ENCODE results near the gene TSPAN18. TPM values are rescaled to one million over a fixed set of nuclear protein-coding genes. Genes with fewer than 3 reads are reported as not detected.

The TSPAN18 gene
- total RNA-seq, 1 donor from 2014 or later = 717 TPM

GRCh38 chr11:44927174-44927661, 200.5 kb downstream of the TSPAN18 start:
- Mint-ChIP-seq H3K4me1 (ENCODE audit: unreplicated experiment) (peaks cover 22% of the 10 kb centered on the region), H3K9me3 (ENCODE audit: unreplicated experiment) (no peaks in the 10 kb centered on the region), H3K4me3 (ENCODE audit: unreplicated experiment) (peak overlapping the region; percentile 51), H3K27me3 (ENCODE audit: unreplicated experiment) (peaks cover 69% of the 10 kb centered on the region), H3K36me3 (ENCODE audit: low read depth, unreplicated experiment) (peaks cover 32% of the 10 kb centered on the region), H3K27ac (ENCODE audit: unreplicated experiment) (no peak overlapping the region)
- DNase-seq (ENCODE audit: low spot score) = peak; percentile 78
- peak; percentile 83 for TF ChIP-seq CTCF (IDR thresholded peaks at IDR 0.05; ENCODE audit: unreplicated experiment)

DNA sequence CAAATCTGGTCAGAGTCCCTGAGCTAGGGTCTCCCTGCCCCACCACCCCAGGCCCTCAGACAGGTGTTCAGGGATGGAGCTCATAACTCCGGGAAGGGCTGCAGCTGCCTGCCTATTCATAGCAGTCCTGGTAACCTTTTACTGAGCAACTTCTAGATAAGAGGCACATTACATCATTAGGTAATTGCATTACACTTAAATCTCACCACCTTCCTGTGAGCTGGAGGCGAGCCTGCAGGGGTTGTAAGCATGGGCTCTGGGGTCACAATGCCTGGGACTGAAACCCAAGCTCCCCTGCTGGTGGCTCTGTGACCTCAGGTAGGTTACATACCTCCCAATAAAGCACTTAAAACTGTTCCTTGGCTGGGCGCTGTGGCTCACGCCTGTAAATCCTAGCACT, 201.4 kb downstream of the TSPAN18 start:
- TF ChIP-seq CTCF (IDR thresholded peaks at IDR 0.05; ENCODE audit: unreplicated experiment) = no peak
- peaks cover 22% of the 10 kb centered on the region for H3K4me1 Mint-ChIP-seq (ENCODE audit: unreplicated experiment)
- H3K4me3 Mint-ChIP-seq (ENCODE audit: unreplicated experiment) = no peak overlapping the region
- no peaks in the 10 kb centered on the region for H3K9me3 Mint-ChIP-seq (ENCODE audit: unreplicated experiment)
- peaks cover 68% of the 10 kb centered on the region for H3K27me3 Mint-ChIP-seq (ENCODE audit: unreplicated experiment)
- peak overlapping the region; percentile 18 for H3K27ac Mint-ChIP-seq (ENCODE audit: unreplicated experiment)
- DNase-seq (ENCODE audit: low spot score) = no peak
- H3K36me3 Mint-ChIP-seq (ENCODE audit: low read depth, unreplicated experiment) = peaks cover 34% of the 10 kb centered on the region

DNA sequence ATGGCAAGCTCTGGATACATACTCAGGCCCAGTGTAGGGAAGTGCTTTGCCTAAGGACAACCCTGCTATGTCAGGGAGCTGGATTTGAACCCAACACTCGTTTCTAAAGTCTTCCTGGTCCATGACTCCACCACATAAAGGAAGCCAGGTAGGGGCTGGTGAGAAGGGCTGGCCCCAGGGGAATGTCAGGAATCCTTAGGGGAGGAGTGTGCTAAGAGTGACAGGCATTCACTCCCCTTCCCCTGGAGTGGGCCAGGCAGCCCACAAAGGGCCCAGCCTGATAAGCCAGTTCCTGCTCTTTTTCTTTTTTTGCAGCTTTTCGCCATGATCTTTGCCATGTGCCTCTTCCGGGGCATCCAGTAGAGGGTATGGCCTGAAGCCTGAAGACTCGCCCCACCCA, 202.1 kb downstream of the TSPAN18 start:
- peaks cover 68% of the 10 kb centered on the region for H3K27me3 Mint-ChIP-seq (ENCODE audit: unreplicated experiment)
- no peak for TF ChIP-seq CTCF (IDR thresholded peaks at IDR 0.05; ENCODE audit: unreplicated experiment)

GRCh38 chr11:44930588-44931302, 204.0 kb downstream of the TSPAN18 start:
- H3K27me3 Mint-ChIP-seq (ENCODE audit: unreplicated experiment) = peaks cover 71% of the 10 kb centered on the region
- H3K9me3 Mint-ChIP-seq (ENCODE audit: unreplicated experiment) = no peaks in the 10 kb centered on the region
- no peak for DNase-seq (ENCODE audit: low spot score)
- H3K27ac Mint-ChIP-seq (ENCODE audit: unreplicated experiment) = peak overlapping the region; percentile 84
- H3K36me3 Mint-ChIP-seq (ENCODE audit: low read depth, unreplicated experiment) = peaks cover 44% of the 10 kb centered on the region
- TF ChIP-seq CTCF (IDR thresholded peaks at IDR 0.05; ENCODE audit: unreplicated experiment) = no peak
- H3K4me1 Mint-ChIP-seq (ENCODE audit: unreplicated experiment) = peaks cover 23% of the 10 kb centered on the region
- peak overlapping the region; percentile 82 for H3K4me3 Mint-ChIP-seq (ENCODE audit: unreplicated experiment)

More for the DNA sequence above, 202.1 kb downstream of the TSPAN18 start:
- peaks cover 34% of the 10 kb centered on the region for H3K36me3 Mint-ChIP-seq (ENCODE audit: low read depth, unreplicated experiment)
- no peak for DNase-seq (ENCODE audit: low spot score)
- no peaks in the 10 kb centered on the region for H3K9me3 Mint-ChIP-seq (ENCODE audit: unreplicated experiment)
- H3K4me3 Mint-ChIP-seq (ENCODE audit: unreplicated experiment) = no peak overlapping the region
- H3K4me1 Mint-ChIP-seq (ENCODE audit: unreplicated experiment) = peaks cover 22% of the 10 kb centered on the region
- H3K27ac Mint-ChIP-seq (ENCODE audit: unreplicated experiment) = no peak overlapping the region

DNA sequence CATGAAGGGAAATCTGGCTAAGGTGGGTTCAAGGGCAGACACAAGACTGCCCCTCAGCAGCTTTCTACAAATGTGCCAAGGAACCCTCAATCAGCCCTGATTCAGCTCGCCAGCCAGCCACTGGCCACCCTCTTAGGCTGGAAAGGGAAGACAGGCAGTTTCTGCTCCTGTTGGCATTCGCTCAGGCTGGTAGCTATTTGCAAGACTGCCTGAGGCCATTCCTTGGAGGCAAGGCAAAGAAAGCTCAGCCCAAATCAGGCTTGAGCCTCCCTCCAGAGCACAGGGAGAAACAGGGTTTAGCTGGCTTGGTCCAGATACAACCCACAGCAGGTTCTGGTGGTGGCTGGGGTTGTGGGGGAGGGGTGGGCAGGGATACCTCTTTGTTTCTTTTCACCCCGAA, 204.7 kb downstream of the TSPAN18 start:
- no peak overlapping the region for H3K27ac Mint-ChIP-seq (ENCODE audit: unreplicated experiment)

More for the DNA sequence above, 204.7 kb downstream of the TSPAN18 start:
- no peak overlapping the region for H3K4me3 Mint-ChIP-seq (ENCODE audit: unreplicated experiment)
- peaks cover 73% of the 10 kb centered on the region for H3K27me3 Mint-ChIP-seq (ENCODE audit: unreplicated experiment)
- DNase-seq (ENCODE audit: low spot score) = no peak
- no peak for TF ChIP-seq CTCF (IDR thresholded peaks at IDR 0.05; ENCODE audit: unreplicated experiment)
- no peaks in the 10 kb centered on the region for H3K9me3 Mint-ChIP-seq (ENCODE audit: unreplicated experiment)
- peaks cover 45% of the 10 kb centered on the region for H3K36me3 Mint-ChIP-seq (ENCODE audit: low read depth, unreplicated experiment)
- H3K4me1 Mint-ChIP-seq (ENCODE audit: unreplicated experiment) = peaks cover 20% of the 10 kb centered on the region
